HCT116 (cell line): ENCODE data around the gene PIPOX. TPM values are rescaled to one million over a fixed set of nuclear protein-coding genes. Genes with fewer than 3 reads are reported as not detected.
A peak's percentile ranks its signal among the peaks of the same experiment; 100 is the strongest.

ENCODE experiments used
- ATAC-seq: fragments of 200-7000 bp; cut with Tn5 transposase; 2 replicates; pipeline ENCODE4 v1.9.1; 2020; ENCODE audit warnings: mild to moderate bottlenecking, moderate library complexity
- BruUV-seq: library from RNA; stranded (reverse); fragments of 400-500 nt; replicated peaks from 2 replicates; lab custom pipeline; 2021; lab: Mats Ljungman, UMichigan
- CTCF ChIA-PET: fragments of 300-600 bp; sonication (Branson Sonifier 250); formaldehyde crosslinking; loops from one replicate; lab custom pipeline; 2021; ENCODE audit warnings: antibody characterized with exemption; lab: Charles Lee
- POLR2A ChIA-PET: fragments of 300-600, 350-600 bp; sonication (Branson Sonifier 250); formaldehyde crosslinking; loops from one replicate; lab custom pipeline; 2021; ENCODE audit warnings: antibody characterized with exemption; lab: Charles Lee
- RAD21 ChIA-PET, 2 experiments: fragments of 300-600 bp; sonication (Branson Sonifier 250); formaldehyde crosslinking; loops; one replicate each; lab custom pipeline; 2023; ENCODE audit warnings: low total read pairs in 2 of 2; ENCODE audit not compliant: uncharacterized antibody in 2 of 2, unreplicated experiment in 2 of 2, low non-redundant PET in 1 of 2; lab: Charles Lee
- DNase-seq: peaks from one replicate; pipeline ENCODE4 v3.0.0-alpha.2; 2010; ENCODE audit warnings: low read depth, low spot score
- H2AFZ ChIP-seq: fragments of 200-600 bp; shearing (Covaris generic), sonication (generic); 2 replicates; pipeline ENCODE4 v1.6.1; 2017; ENCODE audit warnings: low read depth, mixed run types, mixed read lengths, antibody characterized with exemption, low read length; ENCODE audit not compliant: poor library complexity, severe bottlenecking
- H3K27ac ChIP-seq: 2 replicates; pipeline ENCODE4 v1.5.1; 2012; ENCODE audit warnings: low read depth, low read length
- H3K27me3 ChIP-seq: fragments of 200-600 bp; sonication (generic); 2 replicates; pipeline ENCODE4 v1.6.1; 2016; ENCODE audit warnings: mixed run types, low read length, mixed read lengths; ENCODE audit not compliant: insufficient read depth
- H3K36me3 ChIP-seq, 2 experiments: fragments of 200-500 bp in 1 of 2; fragments of 200-600 bp in 1 of 2; sonication (Bioruptor generic) in 1 of 2; sonication (generic) in 1 of 2; 2 replicates each; pipeline versions ENCODE4 v1.5.1 to v1.6.1; 2014 to 2016; ENCODE audit warnings: low read length in 2 of 2, inconsistent platforms in 1 of 2, mixed read lengths in 1 of 2, mixed run types in 1 of 2; ENCODE audit not compliant: insufficient read depth in 2 of 2, control insufficient read depth in 1 of 2
- H3K4me1 ChIP-seq, 2 experiments: fragments of 200-600 bp in 1 of 2; sonication (generic) in 1 of 2; 2 replicates each; pipeline versions ENCODE4 v1.5.1 to v1.6.1; 2012 to 2017; ENCODE audit warnings: low read length in 2 of 2, inconsistent platforms in 1 of 2, mild to moderate bottlenecking in 1 of 2, mixed read lengths in 1 of 2, mixed run types in 1 of 2, moderate library complexity in 1 of 2; ENCODE audit not compliant: insufficient read depth in 2 of 2, control insufficient read depth in 1 of 2
- H3K4me2 ChIP-seq: fragments of 200-600 bp; sonication (generic); 2 replicates; pipeline ENCODE4 v1.6.1; 2017; ENCODE audit warnings: mixed run types, low read length, mixed read lengths
- H3K4me3 ChIP-seq, 2 experiments: fragments of 200-600 bp in 1 of 2; sonication (generic) in 1 of 2; replicated peaks in 1 of 2; 2 replicates each; pipeline ENCODE4 v1.5.1; 2011 to 2016; ENCODE audit warnings: low read length in 2 of 2, control low read depth in 1 of 2, low read depth in 1 of 2, mild to moderate bottlenecking in 1 of 2, mixed read lengths in 1 of 2, mixed run types in 1 of 2
- H3K79me2 ChIP-seq: fragments of 200-600 bp; sonication (generic); 2 replicates; pipeline ENCODE4 v1.6.1; 2017; ENCODE audit warnings: mild to moderate bottlenecking, mixed run types, low read length, moderate library complexity, mixed read lengths; ENCODE audit not compliant: insufficient read depth
- H3K9ac ChIP-seq: fragments of 200-600 bp; sonication (generic); 2 replicates; pipeline ENCODE4 v1.6.1; 2016; ENCODE audit warnings: low read length, mixed read lengths
- H3K9me2 ChIP-seq: fragments of 200-600 bp; sonication (generic), shearing (Covaris generic); 2 replicates; pipeline ENCODE4 v1.6.1; 2017; ENCODE audit warnings: mixed run types, mild to moderate bottlenecking, moderate library complexity; ENCODE audit not compliant: insufficient read depth
- H3K9me3 ChIP-seq, 2 experiments: fragments of 200-500 bp in 1 of 2; fragments of 200-600 bp in 1 of 2; sonication (Bioruptor generic) in 1 of 2; sonication (generic) in 1 of 2; 2 replicates each; pipeline ENCODE4 v1.6.1; 2014 to 2017; ENCODE audit warnings: low read length in 2 of 2, mixed read lengths in 2 of 2, inconsistent platforms in 1 of 2, low read depth in 1 of 2, mild to moderate bottlenecking in 1 of 2, mixed run types in 1 of 2, moderate library complexity in 1 of 2; ENCODE audit not compliant: control insufficient read depth in 1 of 2, insufficient read depth in 1 of 2
- H4K20me1 ChIP-seq: fragments of 200-600 bp; sonication (generic), shearing (Covaris generic); 2 replicates; pipeline ENCODE4 v1.6.1; 2017; ENCODE audit warnings: mixed run types, mild to moderate bottlenecking, moderate library complexity; ENCODE audit not compliant: insufficient read depth
- ATF3 ChIP-seq: IDR thresholded peaks from 2 replicates; pipeline ENCODE4 v1.6.1; 2012
- ELF1 ChIP-seq: IDR thresholded peaks from 2 replicates; pipeline ENCODE4 v1.6.1; 2012; ENCODE audit warnings: low read depth, borderline replicate concordance
- EZH2 ChIP-seq: fragments of 200-600 bp; sonication (generic); IDR thresholded peaks from 2 replicates; pipeline ENCODE4 v1.6.1; 2017; ENCODE audit warnings: antibody characterized with exemption, mixed run types
- FOSL1 ChIP-seq: IDR thresholded peaks from 2 replicates; pipeline ENCODE4 v1.6.1; 2012; ENCODE audit warnings: low read depth
- JUND ChIP-seq: IDR thresholded peaks from 2 replicates; pipeline ENCODE4 v1.6.1; 2012
- POLR2A ChIP-seq: IDR thresholded peaks from 2 replicates; pipeline ENCODE4 v1.7.0; 2011; ENCODE audit warnings: borderline replicate concordance; ENCODE audit not compliant: insufficient read depth, insufficient read length; ENCODE audit errors: extremely low read depth
- RAD21 ChIP-seq: IDR thresholded peaks from 2 replicates; pipeline ENCODE4 v1.6.1; 2012; ENCODE audit warnings: low read depth, mild to moderate bottlenecking
- SIN3A ChIP-seq: IDR thresholded peaks from 2 replicates; pipeline ENCODE4 v1.6.1; 2012; ENCODE audit warnings: low read depth
- SP1 ChIP-seq: IDR thresholded peaks from 2 replicates; pipeline ENCODE4 v1.6.1; 2012; ENCODE audit warnings: low read depth
- SRF ChIP-seq: IDR thresholded peaks from 2 replicates; pipeline ENCODE4 v1.6.1; 2012; ENCODE audit warnings: low read depth
- TCF7L2 ChIP-seq: IDR thresholded peaks from 2 replicates; pipeline ENCODE4 v1.7.0; 2011; ENCODE audit warnings: borderline replicate concordance, inconsistent platforms; ENCODE audit not compliant: insufficient read depth, insufficient read length; ENCODE audit errors: extremely low read depth
- ZFX ChIP-seq: fragments of 450-650 bp; IDR thresholded peaks from 2 replicates; pipeline ENCODE4 v1.6.1; 2017
- ZNF274 ChIP-seq: fragments of 200-500 bp; sonication (Bioruptor generic); IDR thresholded peaks from 2 replicates; pipeline ENCODE4 v1.6.1; 2014; ENCODE audit warnings: mild to moderate bottlenecking, low read depth, low read length, inconsistent platforms
- intact Hi-C: fragments of 100-400 bp; cut with micrococcal nuclease; formaldehyde crosslinking; loops from 2 replicates; pipeline ENCODE4 v1.10.0; 2022
- total RNA-seq: library from RNA; stranded (reverse); gene quantifications from one replicate; pipeline ENCODE4 v1.2.1, GENCODE V29; 2021; ENCODE audit not compliant: unreplicated experiment

The PIPOX gene
- total RNA-seq, 1 experiment from 2014 or later, result 1.8 TPM

GRCh38 chr17:29007860-29008455 lies 35.0 kb upstream of the PIPOX start:
- BruUV-seq, result no TSS peak
- TF ChIP-seq FOSL1 (peak; percentile 57), JUND (peak; percentile 43; the same call in 1 of the 2 replicates), TCF7L2 (no peak)
- Histone ChIP-seq H3K9me2 (no peaks in the 10 kb centered on the region), H3K36me3 (no peaks in the 10 kb centered on the region), H4K20me1 (no peaks in the 10 kb centered on the region), H3K9me3 (no peaks in the 10 kb centered on the region), H3K27ac (no peak overlapping the region), H3K4me3 (no peak overlapping the region), H3K27me3 (peaks cover 61% of the 10 kb centered on the region), H2AFZ (no peak overlapping the region), H3K9ac (no peak overlapping the region), H3K4me1 (peaks cover 0 to 15% of the 10 kb centered on the region in 2 experiments; a peak in 2 of 4 replicates), H3K79me2 (no peaks in the 10 kb centered on the region), H3K4me2 (0 out of 2 replicates have a peak overlapping the region, but pooled peaks have one; percentile 4)
- CTCF ChIA-PET, result interaction anchor here (0.9 kb wide), 1 partner anchor 43 kb away, joined by 3 read pairs; no protein-coding TSS in a partner anchor
- POLR2A ChIA-PET, result no interaction called here
- peak; percentile 21 for DNase-seq
- RAD21 ChIA-PET, result no interaction called here
- peak; percentile 68; the same call in 1 of the 2 replicates for ATAC-seq
- intact Hi-C loops, result no loop called here

GRCh38 chr17:29008591-29008990 lies 34.4 kb upstream of the PIPOX start:
- H3K27me3 ChIP-seq, result peaks cover 55% of the 10 kb centered on the region
- no peaks in the 10 kb centered on the region for H3K9me2 ChIP-seq
- no peak overlapping the region for H3K27ac ChIP-seq
- TF ChIP-seq ZFX (no peak), ELF1 (no peak), JUND (no peak), SIN3A (no peak), SP1 (no peak), RAD21 (no peak), TCF7L2 (no peak), FOSL1 (no peak), EZH2 (no peak), POLR2A (no peak), ZNF274 (no peak), SRF (no peak), ATF3 (no peak)
- TF ChIP-seq, all 23 proteins: peak for 0
- Histone ChIP-seq H3K9me3 (no peaks in the 10 kb centered on the region), H3K9ac (no peak overlapping the region), H3K4me3 (no peak overlapping the region), H3K79me2 (no peaks in the 10 kb centered on the region), H2AFZ (no peak overlapping the region), H3K4me1 (peaks cover 0 to 15% of the 10 kb centered on the region in 2 experiments; a peak in 2 of 4 replicates), H3K4me2 (no peak overlapping the region), H4K20me1 (no peaks in the 10 kb centered on the region), H3K36me3 (no peaks in the 10 kb centered on the region)
- no TSS peak for BruUV-seq
- POLR2A ChIA-PET, result no interaction called here
- RAD21 ChIA-PET, result no interaction called here
- ATAC-seq, result no peak
- CTCF ChIA-PET, result no interaction called here
- intact Hi-C loops, result no loop called here
- DNase-seq, result no peak
